ENCODE measurements around the gene KLK15.

DNA sequence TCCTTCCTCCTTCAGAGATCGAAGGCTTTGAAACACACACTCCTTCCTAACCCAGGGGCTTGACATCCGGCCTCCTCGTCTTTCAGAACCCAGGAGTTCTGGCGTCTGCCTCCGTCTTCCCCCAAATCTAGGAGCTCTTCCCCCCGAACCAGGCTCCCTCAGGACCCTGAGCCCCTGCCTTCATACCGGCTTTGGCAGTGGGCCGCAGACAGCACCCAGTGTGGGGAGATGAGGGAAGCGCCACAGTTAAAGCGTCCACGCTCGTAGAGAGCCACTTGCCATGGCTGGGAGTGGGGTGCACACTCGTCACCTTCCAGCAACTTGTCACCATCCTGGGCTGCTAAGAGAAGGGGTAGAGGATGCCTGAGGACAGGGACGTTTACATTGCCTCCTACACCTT lies 5.9 kb downstream of the KLK15 start:
- TF ChIP-seq, protein P1, sequence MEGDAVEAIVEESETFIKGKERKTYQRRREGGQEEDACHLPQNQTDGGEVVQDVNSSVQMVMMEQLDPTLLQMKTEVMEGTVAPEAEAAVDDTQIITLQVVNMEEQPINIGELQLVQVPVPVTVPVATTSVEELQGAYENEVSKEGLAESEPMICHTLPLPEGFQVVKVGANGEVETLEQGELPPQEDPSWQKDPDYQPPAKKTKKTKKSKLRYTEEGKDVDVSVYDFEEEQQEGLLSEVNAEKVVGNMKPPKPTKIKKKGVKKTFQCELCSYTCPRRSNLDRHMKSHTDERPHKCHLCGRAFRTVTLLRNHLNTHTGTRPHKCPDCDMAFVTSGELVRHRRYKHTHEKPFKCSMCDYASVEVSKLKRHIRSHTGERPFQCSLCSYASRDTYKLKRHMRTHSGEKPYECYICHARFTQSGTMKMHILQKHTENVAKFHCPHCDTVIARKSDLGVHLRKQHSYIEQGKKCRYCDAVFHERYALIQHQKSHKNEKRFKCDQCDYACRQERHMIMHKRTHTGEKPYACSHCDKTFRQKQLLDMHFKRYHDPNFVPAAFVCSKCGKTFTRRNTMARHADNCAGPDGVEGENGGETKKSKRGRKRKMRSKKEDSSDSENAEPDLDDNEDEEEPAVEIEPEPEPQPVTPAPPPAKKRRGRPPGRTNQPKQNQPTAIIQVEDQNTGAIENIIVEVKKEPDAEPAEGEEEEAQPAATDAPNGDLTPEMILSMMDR (conservative IDR thresholded peaks at IDR 0.05 in 1 of 2, IDR thresholded peaks at IDR 0.05 in 1 of 2; ENCODE audit: extremely low read depth in 1 of 2, insufficient read depth in 1 of 2, low read depth in 1 of 2, low read length in 2 of 2) = no peak
- no peak for TF ChIP-seq EZH2 (IDR thresholded peaks at IDR 0.05; ENCODE audit: borderline replicate concordance, low read length)

Measured in mammary epithelial cell (primary cell).